AG09309 (cell line): Measurements from ENCODE around the gene GRIK2.

ENCODE experiments used
- DNase-seq: peaks from one replicate; pipeline ENCODE4 v3.0.0-alpha.2; 2010; ENCODE audit warnings: low read depth
- H3K4me3 ChIP-seq: 2 replicates; pipeline ENCODE4 v1.5.1; 2011; ENCODE audit warnings: mild to moderate bottlenecking, low read depth, low read length, moderate library complexity; ENCODE audit not compliant: control insufficient read depth
- CTCF ChIP-seq: IDR thresholded peaks from 2 replicates; pipeline ENCODE4 v1.5.1; 2011; ENCODE audit warnings: mild to moderate bottlenecking, low read depth, low read length, inconsistent platforms; ENCODE audit not compliant: insufficient read depth, control insufficient read depth; ENCODE audit errors: missing control alignments

Gene GRIK2

GRCh38 chr6:101417900-101418299, 24.4 kb downstream of the GRIK2 start:
- no peak overlapping the region for H3K4me3 ChIP-seq
- TF ChIP-seq CTCF: no peak
- DNase-seq: no peak

GRCh38 chr6:101422251-101422650, 28.7 kb downstream of the GRIK2 start:
- no peak for TF ChIP-seq CTCF
- no peak overlapping the region for H3K4me3 ChIP-seq
- no peak for DNase-seq

GRCh38 chr6:101422811-101423210, 29.3 kb downstream of the GRIK2 start:
- DNase-seq: no peak
- H3K4me3 ChIP-seq: no peak overlapping the region
- no peak for TF ChIP-seq CTCF

- DNase-seq: no peak
- no peak for TF ChIP-seq CTCF
- no peak overlapping the region for H3K4me3 ChIP-seq
Observed at GRCh38 chr6:101429270-101429669, 35.8 kb downstream of the GRIK2 start.

- H3K4me3 ChIP-seq: no peak overlapping the region
- no peak for TF ChIP-seq CTCF
- DNase-seq: no peak
Observed at GRCh38 chr6:101429845-101430244, 36.3 kb downstream of the GRIK2 start.

GRCh38 chr6:101433141-101433540, 39.6 kb downstream of the GRIK2 start:
- H3K4me3 ChIP-seq: no peak overlapping the region
- DNase-seq: no peak
- no peak for TF ChIP-seq CTCF

GRCh38 chr6:101434601-101435000, 41.1 kb downstream of the GRIK2 start:
- TF ChIP-seq CTCF: no peak
- no peak for DNase-seq
- no peak overlapping the region for H3K4me3 ChIP-seq
